ENCODE data around the gene SNPH. TPM values are rescaled to one million over a fixed set of nuclear protein-coding genes. Genes with fewer than 3 reads are reported as not detected.
A peak's percentile ranks its signal among the peaks of the same experiment; 100 is the strongest.

Gene SNPH
- total RNA-seq, 1 donor from 2014 or later: 3.3 TPM

DNA sequence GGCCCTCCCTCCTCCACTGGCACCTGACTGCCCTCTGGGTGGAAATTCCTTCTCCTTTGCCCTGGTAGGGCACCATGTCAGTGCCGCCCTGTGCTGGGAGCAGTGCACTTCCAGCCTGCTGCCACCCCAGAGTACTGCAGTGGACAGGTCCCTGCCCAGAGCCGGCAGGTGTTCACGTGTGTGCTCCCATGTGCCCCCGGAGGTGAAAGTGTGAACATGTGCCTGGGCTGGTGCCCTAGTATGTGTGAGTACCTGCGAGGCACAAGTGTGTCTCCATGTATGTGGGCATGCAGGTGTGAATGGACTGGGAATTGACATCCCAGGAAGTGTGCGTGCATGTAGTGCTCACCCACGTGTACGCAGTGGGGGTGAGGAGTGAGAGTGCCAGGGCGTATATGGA lies 33.4 kb downstream of the SNPH start:
- TF ChIP-seq, protein P1, sequence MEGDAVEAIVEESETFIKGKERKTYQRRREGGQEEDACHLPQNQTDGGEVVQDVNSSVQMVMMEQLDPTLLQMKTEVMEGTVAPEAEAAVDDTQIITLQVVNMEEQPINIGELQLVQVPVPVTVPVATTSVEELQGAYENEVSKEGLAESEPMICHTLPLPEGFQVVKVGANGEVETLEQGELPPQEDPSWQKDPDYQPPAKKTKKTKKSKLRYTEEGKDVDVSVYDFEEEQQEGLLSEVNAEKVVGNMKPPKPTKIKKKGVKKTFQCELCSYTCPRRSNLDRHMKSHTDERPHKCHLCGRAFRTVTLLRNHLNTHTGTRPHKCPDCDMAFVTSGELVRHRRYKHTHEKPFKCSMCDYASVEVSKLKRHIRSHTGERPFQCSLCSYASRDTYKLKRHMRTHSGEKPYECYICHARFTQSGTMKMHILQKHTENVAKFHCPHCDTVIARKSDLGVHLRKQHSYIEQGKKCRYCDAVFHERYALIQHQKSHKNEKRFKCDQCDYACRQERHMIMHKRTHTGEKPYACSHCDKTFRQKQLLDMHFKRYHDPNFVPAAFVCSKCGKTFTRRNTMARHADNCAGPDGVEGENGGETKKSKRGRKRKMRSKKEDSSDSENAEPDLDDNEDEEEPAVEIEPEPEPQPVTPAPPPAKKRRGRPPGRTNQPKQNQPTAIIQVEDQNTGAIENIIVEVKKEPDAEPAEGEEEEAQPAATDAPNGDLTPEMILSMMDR (IDR thresholded peaks at IDR 0.05; ENCODE audit: unreplicated experiment): peak; percentile 49
- H3K27me3 Mint-ChIP-seq: no peaks in the 10 kb centered on the region
- H3K9me3 Mint-ChIP-seq (ENCODE audit: low read depth): no peaks in the 10 kb centered on the region
- no peaks in the 10 kb centered on the region for H3K36me3 Mint-ChIP-seq (ENCODE audit: insufficient read depth)
- H3K4me3 Mint-ChIP-seq (ENCODE audit: low read depth): no peak overlapping the region
- no peak for DNase-seq (ENCODE audit: low spot score, unreplicated experiment)
- H3K27ac Mint-ChIP-seq: no peak overlapping the region
- no peaks in the 10 kb centered on the region for H3K4me1 Mint-ChIP-seq (ENCODE audit: low read depth)

- no peaks in the 10 kb centered on the region for H3K9me3 Mint-ChIP-seq (ENCODE audit: low read depth)
- H3K27ac Mint-ChIP-seq: no peak overlapping the region
- no peaks in the 10 kb centered on the region for H3K36me3 Mint-ChIP-seq (ENCODE audit: insufficient read depth)
- no peak for DNase-seq (ENCODE audit: low spot score, unreplicated experiment)
- no peaks in the 10 kb centered on the region for H3K27me3 Mint-ChIP-seq
- H3K4me1 Mint-ChIP-seq (ENCODE audit: low read depth): no peaks in the 10 kb centered on the region
- TF ChIP-seq, protein P1 (IDR thresholded peaks at IDR 0.05; ENCODE audit: unreplicated experiment): no peak
- H3K4me3 Mint-ChIP-seq (ENCODE audit: low read depth): no peak overlapping the region
Observed at GRCh38 chr20:1300083-1300840, 34.2 kb downstream of the SNPH start.

GRCh38 chr20:1301031-1301529 lies 35.0 kb downstream of the SNPH start:
- Mint-ChIP-seq H3K27me3 (no peaks in the 10 kb centered on the region), H3K9me3 (ENCODE audit: low read depth) (no peaks in the 10 kb centered on the region), H3K36me3 (ENCODE audit: insufficient read depth) (no peaks in the 10 kb centered on the region), H3K27ac (no peak overlapping the region), H3K4me3 (ENCODE audit: low read depth) (no peak overlapping the region), H3K4me1 (ENCODE audit: low read depth) (no peaks in the 10 kb centered on the region)
- TF ChIP-seq, protein P1 (IDR thresholded peaks at IDR 0.05; ENCODE audit: unreplicated experiment): no peak
- DNase-seq (ENCODE audit: low spot score, unreplicated experiment): no peak

GRCh38 chr20:1302685-1303541 lies 36.8 kb downstream of the SNPH start:
- H3K27ac Mint-ChIP-seq: no peak overlapping the region
- no peaks in the 10 kb centered on the region for H3K36me3 Mint-ChIP-seq (ENCODE audit: insufficient read depth)
- no peaks in the 10 kb centered on the region for H3K27me3 Mint-ChIP-seq
- no peak for DNase-seq (ENCODE audit: low spot score, unreplicated experiment)
- no peaks in the 10 kb centered on the region for H3K9me3 Mint-ChIP-seq (ENCODE audit: low read depth)
- H3K4me3 Mint-ChIP-seq (ENCODE audit: low read depth): no peak overlapping the region
- TF ChIP-seq, protein P1 (IDR thresholded peaks at IDR 0.05; ENCODE audit: unreplicated experiment): no peak
- H3K4me1 Mint-ChIP-seq (ENCODE audit: low read depth): no peaks in the 10 kb centered on the region

GRCh38 chr20:1304710-1305515 lies 38.8 kb downstream of the SNPH start:
- Mint-ChIP-seq H3K27me3 (no peaks in the 10 kb centered on the region), H3K27ac (peak overlapping the region; percentile 41), H3K36me3 (ENCODE audit: insufficient read depth) (no peaks in the 10 kb centered on the region), H3K4me3 (ENCODE audit: low read depth) (no peak overlapping the region), H3K4me1 (ENCODE audit: low read depth) (no peaks in the 10 kb centered on the region), H3K9me3 (ENCODE audit: low read depth) (no peaks in the 10 kb centered on the region)
- no peak for DNase-seq (ENCODE audit: low spot score, unreplicated experiment)
- TF ChIP-seq, protein P1 (IDR thresholded peaks at IDR 0.05; ENCODE audit: unreplicated experiment): no peak

Data from progenitor cell of endocrine pancreas (in vitro differentiated cells).